Parathyroid adenoma (tissue), 2 donors: ENCODE results near the gene C3orf33.
"Not testable (repeated sequence)": the region's sequence is repeated elsewhere in the genome, so short reads cannot be mapped to it uniquely, and the experiment has no call there.

ENCODE experiments used
- H2AFZ ChIP-seq: fragments of 300-600 bp; sonication (generic); one replicate; pipeline ENCODE4 v1.7.0; 2017; ENCODE audit warnings: antibody characterized with exemption, mild to moderate bottlenecking
- H3K27ac ChIP-seq: fragments of 300-600 bp; sonication (generic); one replicate; pipeline ENCODE4 v1.7.0; 2017
- H3K27me3 ChIP-seq: fragments of 300-600 bp; sonication (generic); one replicate; pipeline ENCODE4 v1.7.0; 2017; ENCODE audit warnings: low read length; ENCODE audit not compliant: control insufficient read depth, insufficient read depth
- H3K36me3 ChIP-seq: fragments of 300-600 bp; sonication (generic); one replicate; pipeline ENCODE4 v1.7.0; 2017; ENCODE audit warnings: low read length; ENCODE audit not compliant: control insufficient read depth, insufficient read depth
- H3K4me1 ChIP-seq: fragments of 300-600 bp; sonication (generic); one replicate; pipeline ENCODE4 v1.7.0; 2017; ENCODE audit warnings: control low read depth
- H3K4me2 ChIP-seq: fragments of 300-600 bp; sonication (generic); one replicate; pipeline ENCODE4 v1.7.0; 2017; ENCODE audit warnings: low read length
- H3K4me3 ChIP-seq: fragments of 300-600 bp; sonication (generic); one replicate; pipeline ENCODE4 v1.7.0; 2017; ENCODE audit warnings: low read depth, low read length
- H3K79me2 ChIP-seq: fragments of 300-600 bp; sonication (generic); one replicate; pipeline ENCODE4 v1.7.0; 2017; ENCODE audit warnings: control low read depth
- H3K9ac ChIP-seq: fragments of 300-600 bp; sonication (generic); one replicate; pipeline ENCODE4 v1.7.0; 2017; ENCODE audit warnings: mild to moderate bottlenecking
- H3K9me3 ChIP-seq: fragments of 300-600 bp; sonication (generic); one replicate; pipeline ENCODE4 v1.7.0; 2017; ENCODE audit warnings: low read length; ENCODE audit not compliant: control insufficient read depth
- CTCF ChIP-seq: fragments of 300-600 bp; sonication (generic); IDR thresholded peaks from one replicate; pipeline ENCODE4 v1.7.0; 2017; ENCODE audit warnings: antibody characterized with exemption, mild to moderate bottlenecking
- donor health status: primary hyperparathyroidism.

Gene C3orf33

GRCh38 chr3:155847993-155848392, 41.9 kb upstream of the C3orf33 start:
- H3K9ac ChIP-seq = no peak overlapping the region
- H3K9me3 ChIP-seq = no peaks in the 10 kb centered on the region
- H2AFZ ChIP-seq = no peak overlapping the region
- H3K36me3 ChIP-seq = no peaks in the 10 kb centered on the region
- no peak overlapping the region for H3K27ac ChIP-seq
- no peak overlapping the region for H3K4me2 ChIP-seq
- H3K27me3 ChIP-seq = no peaks in the 10 kb centered on the region
- H3K4me3 ChIP-seq = no peak overlapping the region
- no peak for TF ChIP-seq CTCF
- peaks cover 18% of the 10 kb centered on the region for H3K4me1 ChIP-seq
- peaks cover 29% of the 10 kb centered on the region for H3K79me2 ChIP-seq

- no peak overlapping the region for H3K4me3 ChIP-seq
- no peaks in the 10 kb centered on the region for H3K36me3 ChIP-seq
- no peak for TF ChIP-seq CTCF
- no peak overlapping the region for H3K27ac ChIP-seq
- H3K9me3 ChIP-seq = no peaks in the 10 kb centered on the region
- H3K4me1 ChIP-seq = peaks cover 3% of the 10 kb centered on the region
- H3K27me3 ChIP-seq = no peaks in the 10 kb centered on the region
- H2AFZ ChIP-seq = no peak overlapping the region
- H3K79me2 ChIP-seq = peaks cover 20% of the 10 kb centered on the region
- no peak overlapping the region for H3K9ac ChIP-seq
- H3K4me2 ChIP-seq = no peak overlapping the region
Measured at GRCh38 chr3:155846119-155846518, 40.0 kb upstream of the C3orf33 start.

- no peak overlapping the region for H3K27ac ChIP-seq
- no peaks in the 10 kb centered on the region for H3K9me3 ChIP-seq
- TF ChIP-seq CTCF = no peak
Measured at GRCh38 chr3:155843569-155843968, 37.5 kb upstream of the C3orf33 start.

GRCh38 chr3:155835341-155836071, 29.4 kb upstream of the C3orf33 start:
- H3K4me3 ChIP-seq = no peak overlapping the region

More at GRCh38 chr3:155843569-155843968, 37.5 kb upstream of the C3orf33 start:
- H3K36me3 ChIP-seq = no peaks in the 10 kb centered on the region
- H2AFZ ChIP-seq = no peak overlapping the region
- H3K4me3 ChIP-seq = no peak overlapping the region
- no peaks in the 10 kb centered on the region for H3K4me1 ChIP-seq
- peaks cover 9% of the 10 kb centered on the region for H3K79me2 ChIP-seq
- no peak overlapping the region for H3K4me2 ChIP-seq
- no peak overlapping the region for H3K9ac ChIP-seq
- H3K27me3 ChIP-seq = no peaks in the 10 kb centered on the region

GRCh38 chr3:155828490-155829098, 22.5 kb upstream of the C3orf33 start:
- not testable (repeated sequence) for H3K36me3 ChIP-seq, H3K27ac ChIP-seq, H3K4me2 ChIP-seq, H3K4me3 ChIP-seq, H3K27me3 ChIP-seq, H3K9me3 ChIP-seq, H2AFZ ChIP-seq, H3K9ac ChIP-seq, H3K4me1 ChIP-seq, H3K79me2 ChIP-seq

More at GRCh38 chr3:155835341-155836071, 29.4 kb upstream of the C3orf33 start:
- no peak overlapping the region for H3K4me2 ChIP-seq
- no peak overlapping the region for H3K9ac ChIP-seq
- no peaks in the 10 kb centered on the region for H3K9me3 ChIP-seq
- H3K27me3 ChIP-seq = no peaks in the 10 kb centered on the region
- no peak for TF ChIP-seq CTCF
- H3K4me1 ChIP-seq = no peaks in the 10 kb centered on the region
- no peaks in the 10 kb centered on the region for H3K36me3 ChIP-seq
- H3K27ac ChIP-seq = no peak overlapping the region
- peaks cover 6% of the 10 kb centered on the region for H3K79me2 ChIP-seq
- H2AFZ ChIP-seq = no peak overlapping the region
